ENCODE results near the gene ARRDC4.

Gene ARRDC4

GRCh38 chr15:97986781-97987180, 26.3 kb downstream of the ARRDC4 start:
- H3K27me3 ChIP-seq (ENCODE audit: control insufficient read depth, insufficient read depth, low read length), result no peaks in the 10 kb centered on the region
- no peaks in the 10 kb centered on the region for H3K4me1 ChIP-seq (ENCODE audit: control insufficient read depth, insufficient read depth, low read length)
- no peak overlapping the region for H3K4me3 ChIP-seq (ENCODE audit: low read depth, low read length)
- H3K9me3 ChIP-seq (ENCODE audit: control insufficient read depth, insufficient read depth, low read length), result peaks cover 5% of the 10 kb centered on the region
- H3K9ac ChIP-seq (ENCODE audit: low read depth, low read length), result no peak overlapping the region
- H3K36me3 ChIP-seq (ENCODE audit: control insufficient read depth, insufficient read depth, low read length), result no peaks in the 10 kb centered on the region

GRCh38 chr15:97989299-97989698, 28.8 kb downstream of the ARRDC4 start:
- Histone ChIP-seq H3K9ac (ENCODE audit: low read depth, low read length) (no peak overlapping the region), H3K4me1 (ENCODE audit: control insufficient read depth, insufficient read depth, low read length) (no peaks in the 10 kb centered on the region), H3K27me3 (ENCODE audit: control insufficient read depth, insufficient read depth, low read length) (no peaks in the 10 kb centered on the region), H3K36me3 (ENCODE audit: control insufficient read depth, insufficient read depth, low read length) (no peaks in the 10 kb centered on the region), H3K9me3 (ENCODE audit: control insufficient read depth, insufficient read depth, low read length) (peaks cover 5% of the 10 kb centered on the region), H3K4me3 (ENCODE audit: low read depth, low read length) (no peak overlapping the region)

- H3K27me3 ChIP-seq (ENCODE audit: control insufficient read depth, insufficient read depth, low read length), result no peaks in the 10 kb centered on the region
- no peak overlapping the region for H3K9ac ChIP-seq (ENCODE audit: low read depth, low read length)
- H3K9me3 ChIP-seq (ENCODE audit: control insufficient read depth, insufficient read depth, low read length), result no peaks in the 10 kb centered on the region
- H3K4me3 ChIP-seq (ENCODE audit: low read depth, low read length), result no peak overlapping the region
- no peaks in the 10 kb centered on the region for H3K36me3 ChIP-seq (ENCODE audit: control insufficient read depth, insufficient read depth, low read length)
- no peaks in the 10 kb centered on the region for H3K4me1 ChIP-seq (ENCODE audit: control insufficient read depth, insufficient read depth, low read length)
Observed at GRCh38 chr15:97991972-97992541, 31.6 kb downstream of the ARRDC4 start.

GRCh38 chr15:97992823-97993222, 32.3 kb downstream of the ARRDC4 start:
- Histone ChIP-seq H3K4me3 (ENCODE audit: low read depth, low read length) (no peak overlapping the region), H3K9ac (ENCODE audit: low read depth, low read length) (no peak overlapping the region), H3K9me3 (ENCODE audit: control insufficient read depth, insufficient read depth, low read length) (no peaks in the 10 kb centered on the region), H3K27me3 (ENCODE audit: control insufficient read depth, insufficient read depth, low read length) (no peaks in the 10 kb centered on the region), H3K4me1 (ENCODE audit: control insufficient read depth, insufficient read depth, low read length) (no peaks in the 10 kb centered on the region), H3K36me3 (ENCODE audit: control insufficient read depth, insufficient read depth, low read length) (no peaks in the 10 kb centered on the region)

GRCh38 chr15:97993310-97993738, 32.8 kb downstream of the ARRDC4 start:
- H3K36me3 ChIP-seq (ENCODE audit: control insufficient read depth, insufficient read depth, low read length), result no peaks in the 10 kb centered on the region
- H3K27me3 ChIP-seq (ENCODE audit: control insufficient read depth, insufficient read depth, low read length), result no peaks in the 10 kb centered on the region
- H3K4me1 ChIP-seq (ENCODE audit: control insufficient read depth, insufficient read depth, low read length), result no peaks in the 10 kb centered on the region
- no peak overlapping the region for H3K9ac ChIP-seq (ENCODE audit: low read depth, low read length)
- H3K9me3 ChIP-seq (ENCODE audit: control insufficient read depth, insufficient read depth, low read length), result no peaks in the 10 kb centered on the region
- H3K4me3 ChIP-seq (ENCODE audit: low read depth, low read length), result no peak overlapping the region

GRCh38 chr15:97994236-97994635, 33.7 kb downstream of the ARRDC4 start:
- H3K27me3 ChIP-seq (ENCODE audit: control insufficient read depth, insufficient read depth, low read length), result no peaks in the 10 kb centered on the region
- no peaks in the 10 kb centered on the region for H3K4me1 ChIP-seq (ENCODE audit: control insufficient read depth, insufficient read depth, low read length)
- H3K9ac ChIP-seq (ENCODE audit: low read depth, low read length), result no peak overlapping the region
- no peaks in the 10 kb centered on the region for H3K36me3 ChIP-seq (ENCODE audit: control insufficient read depth, insufficient read depth, low read length)
- no peaks in the 10 kb centered on the region for H3K9me3 ChIP-seq (ENCODE audit: control insufficient read depth, insufficient read depth, low read length)
- no peak overlapping the region for H3K4me3 ChIP-seq (ENCODE audit: low read depth, low read length)

GRCh38 chr15:97995192-97995591, 34.7 kb downstream of the ARRDC4 start:
- Histone ChIP-seq H3K9me3 (ENCODE audit: control insufficient read depth, insufficient read depth, low read length) (no peaks in the 10 kb centered on the region), H3K9ac (ENCODE audit: low read depth, low read length) (no peak overlapping the region), H3K4me1 (ENCODE audit: control insufficient read depth, insufficient read depth, low read length) (no peaks in the 10 kb centered on the region), H3K36me3 (ENCODE audit: control insufficient read depth, insufficient read depth, low read length) (no peaks in the 10 kb centered on the region), H3K4me3 (ENCODE audit: low read depth, low read length) (no peak overlapping the region), H3K27me3 (ENCODE audit: control insufficient read depth, insufficient read depth, low read length) (no peaks in the 10 kb centered on the region)

- no peaks in the 10 kb centered on the region for H3K27me3 ChIP-seq (ENCODE audit: control insufficient read depth, insufficient read depth, low read length)
- H3K9ac ChIP-seq (ENCODE audit: low read depth, low read length), result no peak overlapping the region
- H3K9me3 ChIP-seq (ENCODE audit: control insufficient read depth, insufficient read depth, low read length), result no peaks in the 10 kb centered on the region
- H3K4me3 ChIP-seq (ENCODE audit: low read depth, low read length), result no peak overlapping the region
- no peaks in the 10 kb centered on the region for H3K36me3 ChIP-seq (ENCODE audit: control insufficient read depth, insufficient read depth, low read length)
- no peaks in the 10 kb centered on the region for H3K4me1 ChIP-seq (ENCODE audit: control insufficient read depth, insufficient read depth, low read length)
Observed at GRCh38 chr15:97995881-97996603, 35.5 kb downstream of the ARRDC4 start.

GRCh38 chr15:97998307-97999071, 38.0 kb downstream of the ARRDC4 start:
- Histone ChIP-seq H3K9me3 (ENCODE audit: control insufficient read depth, insufficient read depth, low read length) (no peaks in the 10 kb centered on the region), H3K27me3 (ENCODE audit: control insufficient read depth, insufficient read depth, low read length) (no peaks in the 10 kb centered on the region), H3K36me3 (ENCODE audit: control insufficient read depth, insufficient read depth, low read length) (no peaks in the 10 kb centered on the region), H3K9ac (ENCODE audit: low read depth, low read length) (no peak overlapping the region), H3K4me3 (ENCODE audit: low read depth, low read length) (no peak overlapping the region), H3K4me1 (ENCODE audit: control insufficient read depth, insufficient read depth, low read length) (no peaks in the 10 kb centered on the region)

- Histone ChIP-seq H3K9ac (ENCODE audit: low read depth, low read length) (no peak overlapping the region), H3K9me3 (ENCODE audit: control insufficient read depth, insufficient read depth, low read length) (no peaks in the 10 kb centered on the region), H3K4me3 (ENCODE audit: low read depth, low read length) (no peak overlapping the region), H3K27me3 (ENCODE audit: control insufficient read depth, insufficient read depth, low read length) (no peaks in the 10 kb centered on the region), H3K4me1 (ENCODE audit: control insufficient read depth, insufficient read depth, low read length) (no peaks in the 10 kb centered on the region), H3K36me3 (ENCODE audit: control insufficient read depth, insufficient read depth, low read length) (no peaks in the 10 kb centered on the region)
Observed at GRCh38 chr15:98000249-98001203, 40.0 kb downstream of the ARRDC4 start.

GRCh38 chr15:98001663-98002194, 41.2 kb downstream of the ARRDC4 start:
- H3K9ac ChIP-seq (ENCODE audit: low read depth, low read length), result no peak overlapping the region
- H3K27me3 ChIP-seq (ENCODE audit: control insufficient read depth, insufficient read depth, low read length), result no peaks in the 10 kb centered on the region
- H3K36me3 ChIP-seq (ENCODE audit: control insufficient read depth, insufficient read depth, low read length), result no peaks in the 10 kb centered on the region
- no peak overlapping the region for H3K4me3 ChIP-seq (ENCODE audit: low read depth, low read length)
- H3K9me3 ChIP-seq (ENCODE audit: control insufficient read depth, insufficient read depth, low read length), result no peaks in the 10 kb centered on the region
- H3K4me1 ChIP-seq (ENCODE audit: control insufficient read depth, insufficient read depth, low read length), result no peaks in the 10 kb centered on the region

Measured in iPS-15b (cell line).